Fibroblast of lung (primary cell): ENCODE results near the gene PPIA. TPM values are rescaled to one million over a fixed set of nuclear protein-coding genes. Genes with fewer than 3 reads are reported as not detected.
"Not testable (repeated sequence)": the region's sequence is repeated elsewhere in the genome, so short reads cannot be mapped to it uniquely, and the experiment has no call there.

Source experiments
- DNase-seq, 2 donors: peaks; one replicate each; pipeline versions ENCODE4 v3.0.0 to v3.0.0-alpha.2; 2010; ENCODE audit warnings: low read depth in 2 of 2
- H2AFZ ChIP-seq: 2 replicates; pipeline ENCODE4 v1.5.1; 2012; ENCODE audit warnings: low read length, control low read depth, inconsistent platforms
- H3K27ac ChIP-seq: 2 replicates; pipeline ENCODE4 v1.5.1; 2011; ENCODE audit warnings: low read length, control low read depth; ENCODE audit not compliant: insufficient read depth
- H3K27me3 ChIP-seq: 2 replicates; pipeline ENCODE4 v1.5.1; 2011; ENCODE audit warnings: mild to moderate bottlenecking, low read length; ENCODE audit not compliant: control insufficient read depth, insufficient read depth
- H3K36me3 ChIP-seq: 2 replicates; pipeline ENCODE4 v1.5.1; 2011; ENCODE audit warnings: low read length; ENCODE audit not compliant: control insufficient read depth, insufficient read depth
- H3K4me1 ChIP-seq: 2 replicates; pipeline ENCODE4 v1.5.1; 2011; ENCODE audit warnings: low read length; ENCODE audit not compliant: control insufficient read depth, insufficient read depth; ENCODE audit errors: extremely low read depth
- H3K4me2 ChIP-seq: 2 replicates; pipeline ENCODE4 v1.5.1; 2011; ENCODE audit warnings: low read length, control low read depth; ENCODE audit not compliant: insufficient read depth; ENCODE audit errors: extremely low read depth
- H3K4me3 ChIP-seq, 4 experiments: fragments of 200-600 bp in 1 of 4; sonication (generic) in 1 of 4; replicated peaks in 1 of 4; 2 replicates each; pipeline ENCODE4 v1.5.1; 2011 to 2016; ENCODE audit warnings: low read length in 4 of 4, low read depth in 3 of 4, mild to moderate bottlenecking in 3 of 4, control low read depth in 2 of 4, inconsistent platforms in 1 of 4, mixed read lengths in 1 of 4; ENCODE audit not compliant: insufficient read depth in 1 of 4; ENCODE audit errors: control extremely low read depth in 1 of 4
- H3K79me2 ChIP-seq: 2 replicates; pipeline ENCODE4 v1.5.1; 2012; ENCODE audit warnings: mild to moderate bottlenecking, low read length, inconsistent platforms; ENCODE audit not compliant: control insufficient read depth, insufficient read depth
- H3K9ac ChIP-seq: 2 replicates; pipeline ENCODE4 v1.5.1; 2011; ENCODE audit warnings: mild to moderate bottlenecking, low read length, control low read depth; ENCODE audit not compliant: insufficient read depth
- H3K9me3 ChIP-seq: 2 replicates; pipeline ENCODE4 v1.5.1; 2012; ENCODE audit warnings: low read depth, low read length; ENCODE audit not compliant: control insufficient read depth, insufficient read depth
- H4K20me1 ChIP-seq: 2 replicates; pipeline ENCODE4 v1.5.1; 2011; ENCODE audit warnings: low read length; ENCODE audit not compliant: control insufficient read depth, insufficient read depth; ENCODE audit errors: extremely low read depth
- CTCF ChIP-seq, 2 donors: IDR thresholded peaks in 1 of 2; conservative IDR thresholded peaks in 1 of 2; 1 replicate in 1 of 2; 2 replicates in 1 of 2; pipeline ENCODE4 v1.5.1; 2011 to 2012; ENCODE audit warnings: low read length in 2 of 2, control low read depth in 1 of 2, inconsistent platforms in 1 of 2, low read depth in 1 of 2, mild to moderate bottlenecking in 1 of 2
- EZH2 ChIP-seq: IDR thresholded peaks from 2 replicates; pipeline ENCODE4 v1.5.1; 2012; ENCODE audit warnings: low read length, control low read depth, mild to moderate bottlenecking; ENCODE audit errors: missing control alignments
- polyA plus RNA-seq, 2 donors: library from polyadenylated mRNA; depleted of rRNA in 1 of 2; stranded (reverse) in 1 of 2; unstranded in 1 of 2; fragments of >200 nt; gene quantifications; 2 replicates each; pipeline ENCODE4 v1.2.1, GENCODE V29; 2011 to 2012; ENCODE audit warnings: missing spikeins in 1 of 2
- total RNA-seq: library from RNA; depleted of rRNA; stranded (reverse); fragments of >200 nt; gene quantifications from 2 replicates; pipeline ENCODE4 v1.2.1, GENCODE V29; 2014

PPIA gene
- total and polyA plus RNA-seq, 2 donors (not counting 1 experiment from before 2014, with no cell fraction given): 1,161 to 7,057 TPM

GRCh38 chr7:44845451-44845850 lies 49.0 kb downstream of the PPIA start:
- no peak for DNase-seq
- Histone ChIP-seq H3K4me3 (peak overlapping the region in 3 of 4 experiments; percentile 2 to 78 (median 70)), H3K9me3 (no peaks in the 10 kb centered on the region), H3K9ac (no peak overlapping the region), H3K27me3 (no peaks in the 10 kb centered on the region), H2AFZ (no peak overlapping the region), H3K4me1 (peaks cover 2% of the 10 kb centered on the region), H3K79me2 (peaks cover 64% of the 10 kb centered on the region), H4K20me1 (no peaks in the 10 kb centered on the region), H3K27ac (no peak overlapping the region), H3K36me3 (no peaks in the 10 kb centered on the region), H3K4me2 (peak overlapping the region; percentile 64)
- TF ChIP-seq CTCF (conservative IDR thresholded peaks at IDR 0.05 in 1 of 2, IDR thresholded peaks at IDR 0.05 in 1 of 2; ENCODE audit: low read depth in 1 of 2, low read length in 2 of 2): no peak
- no peak for TF ChIP-seq EZH2

GRCh38 chr7:44846390-44846789 lies 49.9 kb downstream of the PPIA start:
- peak overlapping the region; percentile 96 for H3K4me2 ChIP-seq
- H3K27ac ChIP-seq: peak overlapping the region; percentile 4
- H3K9me3 ChIP-seq, H3K27me3 ChIP-seq, H3K36me3 ChIP-seq, H4K20me1 ChIP-seq, H3K9ac ChIP-seq, H3K4me1 ChIP-seq, DNase-seq, H2AFZ ChIP-seq: not testable (repeated sequence)
- H3K4me3 ChIP-seq: peak overlapping the region; percentile 70 to 89 (median 81)
- H3K79me2 ChIP-seq: peaks cover 60% of the 10 kb centered on the region

GRCh38 chr7:44846816-44847508 lies 50.5 kb downstream of the PPIA start:
- Histone ChIP-seq H3K9ac (peak overlapping the region; percentile 80), H3K36me3 (no peaks in the 10 kb centered on the region), H3K27me3 (no peaks in the 10 kb centered on the region), H3K27ac (peak overlapping the region; percentile 82), H3K4me1 (peaks cover 3% of the 10 kb centered on the region), H3K4me2 (peak overlapping the region; percentile 96), H2AFZ (peak overlapping the region; percentile 78), H3K4me3 (peak overlapping the region; percentile 70 to 89 (median 81)), H3K9me3 (no peaks in the 10 kb centered on the region), H3K79me2 (peaks cover 54% of the 10 kb centered on the region), H4K20me1 (no peaks in the 10 kb centered on the region)
- DNase-seq: no peak
- TF ChIP-seq EZH2 (no peak), CTCF (conservative IDR thresholded peaks at IDR 0.05 in 1 of 2, IDR thresholded peaks at IDR 0.05 in 1 of 2; ENCODE audit: low read depth in 1 of 2, low read length in 2 of 2) (no peak)
